BJ (cell line): ENCODE measurements around the gene PITPNM3. TPM values are rescaled to one million over a fixed set of nuclear protein-coding genes. Genes with fewer than 3 reads are reported as not detected.

Experiments used
- CTCF ChIA-PET: fragments of 350-600 bp; formaldehyde crosslinking; extraction: SDS; loops from one replicate; lab custom pipeline; 2021; ENCODE audit warnings: antibody characterized with exemption, inconsistent platforms; lab: Yijun Ruan, JAX
- POLR2A ChIA-PET: fragments of 300-600 bp; sonication (Branson Sonifier 250); formaldehyde crosslinking; extraction: SDS; loops from one replicate; lab custom pipeline; 2021; ENCODE audit warnings: antibody characterized with exemption; lab: Charles Lee
- DNase-seq: peaks from one replicate; pipeline ENCODE4 v3.0.0-alpha.2; 2011; ENCODE audit warnings: low read depth
- H3K27me3 ChIP-seq: 2 replicates; pipeline ENCODE4 v1.6.0; 2011; ENCODE audit warnings: low read length; ENCODE audit not compliant: control insufficient read depth, insufficient read depth
- H3K36me3 ChIP-seq: 2 replicates; pipeline ENCODE4 v1.5.1; 2011; ENCODE audit warnings: low read length; ENCODE audit not compliant: control insufficient read depth, insufficient read depth
- H3K4me3 ChIP-seq: 2 replicates; pipeline ENCODE4 v1.5.1; 2011; ENCODE audit warnings: low read depth, mild to moderate bottlenecking, control low read depth, low read length
- CTCF ChIP-seq: IDR thresholded peaks from 2 replicates; pipeline ENCODE4 v1.5.1; 2011; ENCODE audit warnings: low read depth, mild to moderate bottlenecking, control low read depth, inconsistent platforms, low read length, moderate library complexity; ENCODE audit not compliant: insufficient read depth
- polyA plus RNA-seq: library from polyadenylated mRNA; depleted of rRNA; stranded (reverse); fragments of >200 nt; gene quantifications from 2 replicates; pipeline ENCODE4 v1.2.3, GENCODE V29; 2011

The PITPNM3 gene
- polyA plus RNA-seq, 1 experiment: 0.64 TPM

- POLR2A ChIA-PET: no interaction called here
- Histone ChIP-seq H3K27me3 (peaks cover 4% of the 10 kb centered on the region), H3K4me3 (no peak overlapping the region), H3K36me3 (no peaks in the 10 kb centered on the region)
- CTCF ChIA-PET: interaction anchor here (0.6 to 3.9 kb wide), 26 partner anchors 8 to 1401 kb away, joined by 3 to 40 read pairs (median 4); partner anchors contain the start of genes C1QBP, NLRP1, PIMREG and SLC52A1
- no peak for DNase-seq
- peak; percentile 82 for TF ChIP-seq CTCF
Observed at GRCh38 chr17:6435968-6436367, 120.4 kb downstream of the PITPNM3 start.

- H3K27me3 ChIP-seq: peaks cover 4% of the 10 kb centered on the region
- ChIA-PET CTCF (interaction anchor here (1.3 to 3.9 kb wide), 10 partner anchors 9 to 1185 kb away, joined by 3 to 40 read pairs (median 8); partner anchors contain the start of gene PIMREG), POLR2A (no interaction called here)
- no peak for TF ChIP-seq CTCF
- no peak for DNase-seq
- no peak within 1 kb of the TSS for H3K4me3 ChIP-seq
- no peaks in the 10 kb centered on the region for H3K36me3 ChIP-seq
Observed at GRCh38 chr17:6435051-6435450, 121.3 kb downstream of the PITPNM3 start, which contains the start of gene AIPL1. Gene AIPL1, minus strand, starts transcription at chr17:6435121. Its CDS starts 17 bp downstream, at chr17:6435104.

- no peak for DNase-seq
- peak; percentile 38 for TF ChIP-seq CTCF
- H3K27me3 ChIP-seq: 0 out of 2 replicates have a peak, but pooled peaks cover 3% of the 10 kb centered on the region
- no peak overlapping the region for H3K4me3 ChIP-seq
- CTCF ChIA-PET: interaction anchor here (0.7 to 1.7 kb wide), 3 partner anchors 18 to 1182 kb away, joined by 3 to 4 read pairs (median 3); no protein-coding TSS in a partner anchor
- no peaks in the 10 kb centered on the region for H3K36me3 ChIP-seq
- POLR2A ChIA-PET: no interaction called here
Observed at GRCh38 chr17:6430769-6431168, 125.6 kb downstream of the PITPNM3 start.

- TF ChIP-seq CTCF: no peak
- POLR2A ChIA-PET: no interaction called here
- no peak for DNase-seq
- CTCF ChIA-PET: no interaction called here
- 0 out of 2 replicates have a peak, but pooled peaks cover 3% of the 10 kb centered on the region for H3K27me3 ChIP-seq
- H3K4me3 ChIP-seq: no peak overlapping the region
- no peaks in the 10 kb centered on the region for H3K36me3 ChIP-seq
Observed at GRCh38 chr17:6429266-6429665, 127.1 kb downstream of the PITPNM3 start.

- TF ChIP-seq CTCF: no peak
- DNase-seq: no peak
- CTCF ChIA-PET: interaction anchor here (0.6 to 1.4 kb wide), 2 partner anchors 10 to 16 kb away, joined by 3 to 5 read pairs; no protein-coding TSS in a partner anchor
- Histone ChIP-seq H3K4me3 (no peak overlapping the region), H3K36me3 (no peaks in the 10 kb centered on the region), H3K27me3 (peaks cover 3% of the 10 kb centered on the region; the same call in 1 of the 2 replicates)
- POLR2A ChIA-PET: no interaction called here
Observed at GRCh38 chr17:6428207-6428965, 128.0 kb downstream of the PITPNM3 start.
